Measurements from ENCODE around the gene EDIL3.
A peak's percentile ranks its signal among the peaks of the same experiment; 100 is the strongest.
"Not testable (repeated sequence)": the region's sequence is repeated elsewhere in the genome, so short reads cannot be mapped to it uniquely, and the experiment has no call there.

EDIL3 gene

GRCh38 chr5:84299959-84300358, 84.7 kb downstream of the EDIL3 start:
- no peak for DNase-seq (ENCODE audit: low read depth)

- no peak for DNase-seq (ENCODE audit: low read depth)
These were observed 86.1 kb downstream of the EDIL3 start for GRCh38 chr5:84298628-84299027.

- DNase-seq (ENCODE audit: low read depth), result not testable (repeated sequence)
These were observed 87.0 kb downstream of the EDIL3 start for GRCh38 chr5:84297641-84298040.

- no peak for DNase-seq (ENCODE audit: low read depth)
These were observed 91.7 kb downstream of the EDIL3 start for GRCh38 chr5:84292788-84293653.

- no peak for DNase-seq (ENCODE audit: low read depth)
These were observed 92.6 kb downstream of the EDIL3 start for GRCh38 chr5:84292000-84292642.

- no peak for DNase-seq (ENCODE audit: low read depth)
These were observed 94.0 kb downstream of the EDIL3 start for GRCh38 chr5:84290673-84291072.

GRCh38 chr5:84290161-84290560, 94.5 kb downstream of the EDIL3 start:
- no peak for DNase-seq (ENCODE audit: low read depth)

- DNase-seq (ENCODE audit: low read depth), result peak; percentile 78
These were observed 96.7 kb downstream of the EDIL3 start for GRCh38 chr5:84287951-84288350.

- no peak for DNase-seq (ENCODE audit: low read depth)
These were observed 98.0 kb downstream of the EDIL3 start for GRCh38 chr5:84286662-84287061.

- no peak for DNase-seq (ENCODE audit: low read depth)
These were observed 98.7 kb downstream of the EDIL3 start for GRCh38 chr5:84285641-84286637.

- no peak for DNase-seq (ENCODE audit: low read depth)
These were observed 103.3 kb downstream of the EDIL3 start for GRCh38 chr5:84281383-84281782.

GRCh38 chr5:84279234-84279633, 105.4 kb downstream of the EDIL3 start:
- no peak for DNase-seq (ENCODE audit: low read depth)

GRCh38 chr5:84275609-84276008, 109.1 kb downstream of the EDIL3 start:
- no peak for DNase-seq (ENCODE audit: low read depth)

GRCh38 chr5:84274585-84275468, 109.9 kb downstream of the EDIL3 start:
- no peak for DNase-seq (ENCODE audit: low read depth)

- no peak for DNase-seq (ENCODE audit: low read depth)
These were observed 111.2 kb downstream of the EDIL3 start for GRCh38 chr5:84273517-84273883.

GRCh38 chr5:84272771-84273516, 111.7 kb downstream of the EDIL3 start:
- no peak for DNase-seq (ENCODE audit: low read depth)

GRCh38 chr5:84265739-84266550, 118.7 kb downstream of the EDIL3 start:
- DNase-seq (ENCODE audit: low read depth), result no peak

GRCh38 chr5:84265130-84265529, 119.5 kb downstream of the EDIL3 start:
- DNase-seq (ENCODE audit: low read depth), result no peak

GRCh38 chr5:84260939-84261338, 123.7 kb downstream of the EDIL3 start:
- no peak for DNase-seq (ENCODE audit: low read depth)

GRCh38 chr5:84260140-84260539, 124.5 kb downstream of the EDIL3 start:
- DNase-seq (ENCODE audit: low read depth), result no peak
